ENCODE results near the gene COL4A2. TPM values are rescaled to one million over a fixed set of nuclear protein-coding genes. Genes with fewer than 3 reads are reported as not detected.
A peak's percentile ranks its signal among the peaks of the same experiment; 100 is the strongest.

COL4A2 gene
- total and polyA plus RNA-seq, 8 donors = 18.4 to 130 (median 43.8) TPM

GRCh38 chr13:110503037-110503901 lies 196.2 kb downstream of the COL4A2 start:
- Histone ChIP-seq H3K27ac (no peak overlapping the region), H3K36me3 (peaks cover 0 to 5% (median 0%) of the 10 kb centered on the region in 3 donors), H3K4me1 (peaks cover 9 to 14% (median 12%) of the 10 kb centered on the region in 3 donors), H3K9me3 (no peaks in the 10 kb centered on the region), H3K4me3 (no peak overlapping the region), H3K27me3 (no peaks in the 10 kb centered on the region)
- ATAC-seq = no peak
- intact Hi-C loops (cut with DNase I) = no loop called here
- FAIRE-seq = no peak
- peak in 2 of 6 donors; percentile 13 to 50 for DNase-seq
- 74% methylated on average over 20 of the region's 20 CpGs for WGBS, 2 donors
- TF ChIP-seq CTCF (IDR thresholded peaks at IDR 0.05) = no peak

GRCh38 chr13:110503979-110504499 lies 197.0 kb downstream of the COL4A2 start:
- Histone ChIP-seq H3K27me3 (no peaks in the 10 kb centered on the region), H3K27ac (no peak overlapping the region), H3K4me3 (no peak overlapping the region), H3K36me3 (peaks cover 0 to 5% (median 0%) of the 10 kb centered on the region in 3 donors), H3K4me1 (peaks cover 9 to 19% (median 14%) of the 10 kb centered on the region in 3 donors), H3K9me3 (no peaks in the 10 kb centered on the region)
- DNase-seq (peak in 1 of 6 donors; percentile 19), FAIRE-seq (no peak), ATAC-seq (no peak)
- TF ChIP-seq CTCF (IDR thresholded peaks at IDR 0.05) = no peak
- intact Hi-C loops (cut with DNase I) = no loop called here
- WGBS, 2 donors = 93 to 96% methylated on average over 18 of the region's 18 CpGs

GRCh38 chr13:110505594-110505993 lies 198.5 kb downstream of the COL4A2 start:
- 97% methylated on average over 10 of the region's 10 CpGs for WGBS, 2 donors
- FAIRE-seq (no peak), DNase-seq (no peak), ATAC-seq (no peak)
- no peak overlapping the region for H3K27ac ChIP-seq
- TF ChIP-seq CTCF (IDR thresholded peaks at IDR 0.05) = no peak
- peaks cover 0 to 5% (median 0%) of the 10 kb centered on the region in 3 donors for H3K36me3 ChIP-seq
- H3K4me3 ChIP-seq = no peak overlapping the region
- no peaks in the 10 kb centered on the region for H3K9me3 ChIP-seq
- peaks cover 9 to 19% (median 14%) of the 10 kb centered on the region in 3 donors for H3K4me1 ChIP-seq
- no peaks in the 10 kb centered on the region for H3K27me3 ChIP-seq
- intact Hi-C loops (cut with DNase I) = no loop called here

GRCh38 chr13:110506396-110506795 lies 199.3 kb downstream of the COL4A2 start:
- intact Hi-C loops (cut with DNase I) = no loop called here
- ATAC-seq (peak in 2 of 4 donors; percentile 1 to 2), FAIRE-seq (no peak), DNase-seq (peak in 3 of 6 donors; percentile 24 to 81 (median 31))
- WGBS, 2 donors = 33 to 38% methylated on average over 18 of the region's 18 CpGs
- peaks cover 9 to 19% (median 14%) of the 10 kb centered on the region in 3 donors for H3K4me1 ChIP-seq
- no peak overlapping the region for H3K4me3 ChIP-seq
- no peak for TF ChIP-seq CTCF (IDR thresholded peaks at IDR 0.05)
- H3K27me3 ChIP-seq = no peaks in the 10 kb centered on the region
- H3K27ac ChIP-seq = peak overlapping the region; percentile 62 to 91 (median 76)
- peaks cover 0 to 5% (median 0%) of the 10 kb centered on the region in 3 donors for H3K36me3 ChIP-seq
- no peaks in the 10 kb centered on the region for H3K9me3 ChIP-seq

Data from pancreas (tissue), 10 donors.